HEK293T (cell line): ENCODE measurements around the gene GRM5.

ENCODE experiments used
- ARNT ChIP-seq: fragments of 450-650 bp; IDR thresholded peaks from 2 replicates; pipeline ENCODE4 v1.6.1; 2017; ENCODE audit warnings: mild to moderate bottlenecking
- BHLHE40 ChIP-seq: fragments of 450-650 bp; IDR thresholded peaks from 2 replicates; pipeline ENCODE4 v1.6.1; 2016; ENCODE audit warnings: mild to moderate bottlenecking, moderate library complexity, borderline replicate concordance
- FOXM1 ChIP-seq: fragments of 450-650 bp; IDR thresholded peaks from 2 replicates; pipeline ENCODE4 v1.6.1; 2017; ENCODE audit warnings: mild to moderate bottlenecking, borderline replicate concordance
- TARDBP ChIP-seq: fragments of 450-650 bp; IDR thresholded peaks from 2 replicates; pipeline ENCODE4 v1.6.1; 2016

GRCh38 chr11:88475991-88476418 lies 589.8 kb downstream of the GRM5 start:
- no peak for TF ChIP-seq ARNT
- no peak for TF ChIP-seq TARDBP
- TF ChIP-seq BHLHE40: no peak
- no peak for TF ChIP-seq FOXM1
